ENCODE data around the gene SLC13A2. TPM values are rescaled to one million over a fixed set of nuclear protein-coding genes. Genes with fewer than 3 reads are reported as not detected.

The SLC13A2 gene
- total RNA-seq, 4 donors from 2014 or later, result 0.37 TPM; not detected in 3

DNA sequence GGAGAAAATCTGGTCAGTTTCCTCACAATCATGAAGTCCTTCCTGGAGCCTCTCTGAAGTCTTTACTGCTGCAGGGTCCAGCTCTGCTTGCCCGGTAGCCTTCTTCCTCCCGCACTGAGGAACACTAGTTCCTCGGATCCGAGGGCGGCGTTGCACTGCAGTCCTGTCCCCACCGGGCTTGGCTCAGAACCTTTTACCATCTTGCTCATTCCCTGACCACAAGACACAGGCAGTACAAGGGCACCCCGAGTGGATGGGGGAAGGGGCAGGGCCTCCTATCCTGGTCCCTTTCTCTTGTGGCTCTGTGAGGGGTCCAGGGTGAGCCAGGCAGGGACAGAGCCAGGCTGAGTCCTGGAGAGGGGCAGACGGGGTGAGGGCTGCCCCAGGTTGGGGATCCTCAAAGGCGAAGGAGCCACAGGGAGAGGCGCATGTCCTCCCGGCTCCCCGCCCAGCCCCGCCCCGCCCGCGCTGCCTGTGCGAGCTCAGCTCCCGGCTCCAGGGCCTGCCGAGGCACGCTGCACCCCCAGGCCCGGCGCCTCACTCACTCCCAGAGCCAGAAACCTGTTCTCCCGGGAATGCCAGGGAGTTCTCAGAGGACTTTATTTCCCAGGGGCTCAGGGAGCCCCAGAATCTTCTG is 34.2 kb downstream of the SLC13A2 start:
- no peaks in the 10 kb centered on the region for H3K4me1 ChIP-seq
- H3K27ac ChIP-seq, result no peak overlapping the region
- H3K36me3 ChIP-seq, result no peaks in the 10 kb centered on the region
- no peak for ATAC-seq
- WGBS, 2 donors (ENCODE audit: low coverage in 1 of 2), result 0% methylated on average over 3 of the region's 24 CpGs; no CpG with 5 or more reads in 1 of the 2 donors
- no peak overlapping the region for H3K4me3 ChIP-seq
- H3K9me3 ChIP-seq, result no peaks in the 10 kb centered on the region
- peaks cover 76% of the 10 kb centered on the region for H3K27me3 ChIP-seq
- TF ChIP-seq POLR2A (IDR thresholded peaks at IDR 0.05), result no peak

GRCh38 chr17:28508211-28508724 is 34.8 kb downstream of the SLC13A2 start:
- Histone ChIP-seq H3K4me3 (no peak overlapping the region), H3K27me3 (peaks cover 80% of the 10 kb centered on the region), H3K36me3 (no peaks in the 10 kb centered on the region), H3K4me1 (no peaks in the 10 kb centered on the region), H3K27ac (no peak overlapping the region), H3K9me3 (no peaks in the 10 kb centered on the region)
- ATAC-seq, result no peak
- WGBS, 2 donors (ENCODE audit: low coverage in 1 of 2), result 50 to 51% methylated on average over 1 to 8 of the region's 11 CpGs
- TF ChIP-seq EP300 (IDR thresholded peaks at IDR 0.05) (no peak), CTCF (IDR thresholded peaks at IDR 0.05) (no peak), POLR2AphosphoS5 (IDR thresholded peaks at IDR 0.05) (no peak), POLR2A (IDR thresholded peaks at IDR 0.05) (no peak)

DNA sequence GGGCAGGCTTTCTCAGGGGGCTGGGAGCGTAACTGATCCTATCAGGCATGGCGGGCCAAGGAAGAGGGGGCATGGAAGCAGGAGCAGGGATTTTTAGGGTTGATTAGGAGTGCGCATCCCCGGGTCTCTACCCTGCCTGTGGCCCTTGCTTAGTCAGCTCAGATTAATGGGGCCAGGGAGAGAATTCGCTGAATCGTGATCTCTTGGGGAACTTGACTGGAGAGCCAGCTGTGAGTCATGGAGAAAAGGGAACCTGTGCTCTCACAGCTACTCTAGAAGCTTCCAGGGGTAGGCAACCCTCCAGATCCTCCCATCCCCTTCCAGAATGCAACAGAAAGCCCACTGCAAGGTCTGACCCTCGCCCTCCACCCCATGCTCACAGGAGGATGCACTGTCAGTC is 36.3 kb downstream of the SLC13A2 start:
- no peak overlapping the region for H3K27ac ChIP-seq
- TF ChIP-seq CTCF (IDR thresholded peaks at IDR 0.05) (no peak), POLR2A (IDR thresholded peaks at IDR 0.05) (no peak), EP300 (IDR thresholded peaks at IDR 0.05) (no peak), POLR2AphosphoS5 (IDR thresholded peaks at IDR 0.05) (no peak)
- H3K27me3 ChIP-seq, result peaks cover 95% of the 10 kb centered on the region
- ATAC-seq, result no peak
- no peaks in the 10 kb centered on the region for H3K36me3 ChIP-seq
- H3K4me1 ChIP-seq, result no peaks in the 10 kb centered on the region
- no peaks in the 10 kb centered on the region for H3K9me3 ChIP-seq
- H3K4me3 ChIP-seq, result no peak overlapping the region
- 63 to 78% methylated on average over 3 to 5 of the region's 7 CpGs for WGBS, 2 donors (ENCODE audit: low coverage in 1 of 2)

- H3K9me3 ChIP-seq, result no peaks in the 10 kb centered on the region
- no peak for ATAC-seq
- H3K27ac ChIP-seq, result no peak overlapping the region
- H3K36me3 ChIP-seq, result no peaks in the 10 kb centered on the region
- H3K4me3 ChIP-seq, result no peak overlapping the region
- TF ChIP-seq CTCF (IDR thresholded peaks at IDR 0.05) (no peak), EP300 (IDR thresholded peaks at IDR 0.05) (no peak)
- H3K27me3 ChIP-seq, result peaks cover 76% of the 10 kb centered on the region
- no peaks in the 10 kb centered on the region for H3K4me1 ChIP-seq
- WGBS, 2 donors (ENCODE audit: low coverage in 1 of 2), result 71% methylated on average over 2 of the region's 3 CpGs; no CpG with 5 or more reads in 1 of the 2 donors
These were observed 38.5 kb downstream of the SLC13A2 start for GRCh38 chr17:28511858-28512461.

DNA sequence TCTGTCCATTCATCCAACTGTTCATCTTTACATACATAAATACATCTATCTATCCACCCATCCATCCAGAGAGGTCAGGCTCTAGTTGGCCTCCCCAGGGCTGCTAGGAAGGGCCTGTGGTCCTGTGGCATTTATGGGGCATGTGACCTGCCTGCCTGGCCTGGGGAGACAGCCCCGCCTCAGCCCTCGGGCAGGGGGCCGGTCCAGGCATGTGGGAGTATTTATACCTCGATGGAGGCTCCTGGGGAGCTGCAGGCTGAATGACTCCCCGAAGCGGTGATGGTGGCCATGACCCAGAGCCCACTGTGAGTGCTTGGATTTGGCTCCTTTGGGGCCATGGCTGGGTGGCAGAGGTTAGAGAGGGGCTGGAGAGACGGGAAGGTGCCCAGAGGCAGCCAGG is 40.0 kb downstream of the SLC13A2 start:
- no peaks in the 10 kb centered on the region for H3K36me3 ChIP-seq
- H3K4me3 ChIP-seq, result no peak overlapping the region
- ATAC-seq, result no peak
- no peak overlapping the region for H3K27ac ChIP-seq
- no peak for TF ChIP-seq EP300 (IDR thresholded peaks at IDR 0.05)
- no peak for TF ChIP-seq CTCF (IDR thresholded peaks at IDR 0.05)
- TF ChIP-seq POLR2AphosphoS5 (IDR thresholded peaks at IDR 0.05), result no peak
- no peak for TF ChIP-seq POLR2A (IDR thresholded peaks at IDR 0.05)
- H3K9me3 ChIP-seq, result no peaks in the 10 kb centered on the region
- whole genome bisulfite sequencing, 2 donors (ENCODE audit: low coverage in 1 of 2), result 61% methylated on average over 2 of the region's 7 CpGs; no CpG with 5 or more reads in 1 of the 2 donors
- H3K27me3 ChIP-seq, result peaks cover 61% of the 10 kb centered on the region
- H3K4me1 ChIP-seq, result no peaks in the 10 kb centered on the region

Data from gastroesophageal sphincter (tissue), 4 donors.